ENCODE results near the gene MEIKIN. TPM values are rescaled to one million over a fixed set of nuclear protein-coding genes. Genes with fewer than 3 reads are reported as not detected.

The MEIKIN gene
- total and polyA plus RNA-seq, 2 of the 8 experiments (the other 6 are each of a cell fraction or from before 2014, with no cell fraction given), result not detected

DNA sequence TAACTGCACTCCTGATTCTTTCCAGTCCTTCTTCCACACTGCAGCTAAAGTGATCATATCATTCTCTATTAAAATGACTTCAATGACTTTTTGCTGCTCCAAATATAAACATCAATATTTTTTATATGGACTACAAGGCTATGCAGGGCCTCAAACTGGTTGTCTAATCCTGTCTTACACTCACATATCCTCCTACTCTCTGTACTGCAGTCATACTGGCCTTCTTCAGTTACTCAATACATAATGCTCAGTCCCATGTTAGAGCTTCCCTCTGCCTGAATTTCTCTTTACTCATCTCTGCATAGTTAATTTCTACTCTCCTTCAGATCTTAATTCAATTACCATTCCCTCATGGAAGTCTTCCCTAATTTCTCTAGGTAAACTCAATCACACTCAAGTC lies 3.4 kb downstream of the MEIKIN start:
- H2AFZ ChIP-seq (ENCODE audit: low read length), result no peak overlapping the region
- no peaks in the 10 kb centered on the region for H4K20me1 ChIP-seq (replicated peaks in 1 of 2; ENCODE audit: control insufficient read depth in 1 of 2, insufficient read depth in 2 of 2, low read length in 2 of 2)
- no peak overlapping the region for H3K9ac ChIP-seq (replicated peaks in 1 of 4; ENCODE audit: extremely low read depth in 1 of 4, low read depth in 3 of 4, low read length in 3 of 4)
- H3K23ac ChIP-seq (ENCODE audit: insufficient read length), result no peak overlapping the region
- H3K4me2 ChIP-seq (ENCODE audit: insufficient read depth in 1 of 2, low read depth in 2 of 2, low read length in 2 of 2), result no peak overlapping the region
- no peak overlapping the region for H3K27ac ChIP-seq (ENCODE audit: low read depth, low read length)
- no peaks in the 10 kb centered on the region; a peak in 1 of 7 replicates for H3K4me1 ChIP-seq (replicated peaks in 1 of 4; ENCODE audit: control insufficient read depth in 3 of 4, insufficient read depth in 4 of 4, low read length in 3 of 4)
- no peak overlapping the region for H2BK15ac ChIP-seq (ENCODE audit: low read length)
- H4K5ac ChIP-seq (ENCODE audit: insufficient read length, low read depth, low read length), result no peak overlapping the region
- H2BK12ac ChIP-seq (ENCODE audit: low read depth, low read length), result no peak overlapping the region
- H3K27me3 ChIP-seq (replicated peaks in 1 of 4; ENCODE audit: control insufficient read depth in 3 of 4, extremely low read depth in 1 of 4, insufficient read depth in 3 of 4, low read length in 3 of 4), result no peaks in the 10 kb centered on the region
- no peak overlapping the region for H2AK5ac ChIP-seq (ENCODE audit: low read depth, low read length)
- no peaks in the 10 kb centered on the region for H3K36me3 ChIP-seq (ENCODE audit: control insufficient read depth in 2 of 4, insufficient read depth in 4 of 4, low read length in 3 of 4)
- no peak overlapping the region for H2BK5ac ChIP-seq (ENCODE audit: low read depth, low read length)
- H4K8ac ChIP-seq (ENCODE audit: extremely low read depth, insufficient read depth, low read length), result no peak overlapping the region
- H3K18ac ChIP-seq (ENCODE audit: extremely low read depth, low read length), result no peak overlapping the region
- H3K23me2 ChIP-seq (ENCODE audit: low read depth, low read length), result no peaks in the 10 kb centered on the region
- ChIA-PET POLR2A (ENCODE audit: partially characterized antibody) (no interaction called here), CTCF (ENCODE audit: partially characterized antibody) (no interaction called here)
- TF ChIP-seq ASH2L (IDR thresholded peaks at IDR 0.05; ENCODE audit: low read length), result no peak
- no peak for TF ChIP-seq EGR1 (IDR thresholded peaks at IDR 0.05; ENCODE audit: borderline replicate concordance, low read depth, low read length)
- no peak for TF ChIP-seq HDAC6 (IDR thresholded peaks at IDR 0.05; ENCODE audit: low read depth, low read length)
- no peaks in the 10 kb centered on the region for H3K79me2 ChIP-seq (ENCODE audit: control insufficient read depth in 1 of 2, insufficient read depth in 2 of 2, low read length in 2 of 2)
- no peak overlapping the region for H3K14ac ChIP-seq (ENCODE audit: insufficient read length)
- no peak overlapping the region for H3K4ac ChIP-seq (replicated peaks; ENCODE audit: insufficient read length, low read depth, low read length)
- H3K9me3 ChIP-seq (ENCODE audit: insufficient read depth in 2 of 2, low read depth in 1 of 2, low read length in 1 of 2), result no peaks in the 10 kb centered on the region
- H4K91ac ChIP-seq (replicated peaks; ENCODE audit: insufficient read length, low read length), result no peak overlapping the region
- DNase-seq (ENCODE audit: low read depth in 1 of 2, low spot score in 2 of 2), result no peak
- no peak overlapping the region for H2BK20ac ChIP-seq (ENCODE audit: low read length)
- H2BK120ac ChIP-seq (replicated peaks; ENCODE audit: low read depth, low read length), result no peak overlapping the region
- no peak overlapping the region for H3K56ac ChIP-seq (replicated peaks; ENCODE audit: insufficient read length, low read depth, low read length)
- no peak overlapping the region for H3K4me3 ChIP-seq (ENCODE audit: extremely low read depth in 1 of 4, insufficient read depth in 2 of 4, low read depth in 3 of 4, low read length in 4 of 4)
- H3K79me1 ChIP-seq (ENCODE audit: low read depth, low read length), result no peaks in the 10 kb centered on the region
- no peak for FAIRE-seq
